GM23248 (cell line): Measurements from ENCODE around the gene SNW1. TPM values are rescaled to one million over a fixed set of nuclear protein-coding genes. Genes with fewer than 3 reads are reported as not detected.

Source experiments
- DNase-seq: peaks from one replicate; pipeline ENCODE4 v3.0.0-alpha.2; 2015
- H2AFZ ChIP-seq: fragments of 200-600 bp; sonication (generic); 2 replicates; pipeline ENCODE4 v1.6.1; 2016; ENCODE audit warnings: antibody characterized with exemption
- H3F3A ChIP-seq: fragments of 200-600 bp; sonication (generic); 2 replicates; pipeline ENCODE4 v1.6.1; 2016; ENCODE audit warnings: mild to moderate bottlenecking, antibody characterized with exemption, mixed run types; ENCODE audit not compliant: insufficient read depth
- H3K27ac ChIP-seq: fragments of 200-600 bp; sonication (generic); 2 replicates; pipeline ENCODE4 v1.5.1; 2016; ENCODE audit warnings: mild to moderate bottlenecking
- H3K27me3 ChIP-seq: fragments of 200-600 bp; sonication (generic); replicated peaks from 2 replicates; pipeline ENCODE4 v1.6.1; 2016; ENCODE audit warnings: mild to moderate bottlenecking; ENCODE audit not compliant: insufficient read depth
- H3K36me3 ChIP-seq: fragments of 200-600 bp; sonication (generic); 2 replicates; pipeline ENCODE4 v1.6.1; 2016; ENCODE audit warnings: low read depth, mild to moderate bottlenecking
- H3K4me1 ChIP-seq: fragments of 200-600 bp; sonication (generic); 2 replicates; pipeline ENCODE4 v1.6.1; 2016; ENCODE audit warnings: mild to moderate bottlenecking; ENCODE audit not compliant: insufficient read depth
- H3K4me2 ChIP-seq: fragments of 200-600 bp; sonication (generic); one replicate; pipeline ENCODE4 v1.6.1; 2016; ENCODE audit warnings: mild to moderate bottlenecking; ENCODE audit not compliant: unreplicated experiment
- H3K4me3 ChIP-seq: fragments of 200-600 bp; sonication (generic); 2 replicates; pipeline ENCODE4 v1.5.1; 2016; ENCODE audit warnings: mild to moderate bottlenecking
- H3K79me2 ChIP-seq: fragments of 200-600 bp; sonication (generic); 2 replicates; pipeline ENCODE4 v1.6.1; 2016; ENCODE audit warnings: mild to moderate bottlenecking; ENCODE audit not compliant: insufficient read depth
- H3K9ac ChIP-seq: fragments of 200-600 bp; sonication (generic); 2 replicates; pipeline ENCODE4 v1.6.1; 2016; ENCODE audit warnings: mild to moderate bottlenecking
- H3K9me2 ChIP-seq: fragments of 200-600 bp; sonication (generic); 2 replicates; pipeline ENCODE4 v1.6.1; 2016; ENCODE audit warnings: mixed run types, mild to moderate bottlenecking, moderate library complexity; ENCODE audit not compliant: insufficient read depth
- H3K9me3 ChIP-seq: fragments of 200-600 bp; sonication (generic); one replicate; pipeline ENCODE4 v1.6.1; 2017; ENCODE audit warnings: low read depth
- H4K20me1 ChIP-seq: fragments of 200-600 bp; sonication (generic); 2 replicates; pipeline ENCODE4 v1.6.0; 2016; ENCODE audit not compliant: insufficient read depth
- EZH2 ChIP-seq: fragments of 200-600 bp; sonication (generic); IDR thresholded peaks from 2 replicates; pipeline ENCODE4 v1.6.1; 2018; ENCODE audit warnings: antibody characterized with exemption, mild to moderate bottlenecking; ENCODE audit not compliant: insufficient read depth, poor library complexity, severe bottlenecking
- EZH2phosphoT487 ChIP-seq: fragments of 200-600 bp; sonication (generic); IDR thresholded peaks from 2 replicates; pipeline ENCODE4 v1.6.1; 2018; ENCODE audit warnings: antibody characterized with exemption, moderate library complexity, mild to moderate bottlenecking, low read depth; ENCODE audit not compliant: insufficient read depth
- WGBS, 2 experiments: methylation state at CpG; one replicate each; pipeline ENCODE4 v1.1.6; 2015 to 2017; ENCODE audit warnings: low lambda C conversion rate in 2 of 2, low coverage in 1 of 2; ENCODE audit errors: missing lambda C conversion rate in 2 of 2; 5-methylcytosine and 5-hydroxymethylcytosine counted together
- in situ Hi-C: fragments of 300-500 bp; cut with MboI; formaldehyde crosslinking; loops from 2 replicates; pipeline ENCODE4 v1.15.0; 2020
- polyA plus RNA-seq: library from polyadenylated mRNA; unstranded; fragments of >200 nt; fragmentation: Nextera tagmentation; extraction: Ambion mirVana; gene quantifications from 2 replicates; pipeline ENCODE4 v1.2.1, GENCODE V29; 2016
- total RNA-seq: library from RNA; depleted of rRNA; stranded (reverse); fragments of >200 nt; shearing (Covaris generic); gene quantifications from 2 replicates; pipeline ENCODE4 v1.2.3, GENCODE V29; 2014; rRNA removed

The SNW1 gene
- total and polyA plus RNA-seq, 2 experiments from 2014 or later: 45.2 to 64.4 TPM

- in situ Hi-C loops: no loop called here
- Histone ChIP-seq H3K4me1 (no peaks in the 10 kb centered on the region), H3F3A (no peaks in the 10 kb centered on the region), H3K27ac (no peak overlapping the region), H4K20me1 (no peaks in the 10 kb centered on the region), H3K4me2 (no peak overlapping the region), H3K79me2 (no peaks in the 10 kb centered on the region), H3K9ac (no peak overlapping the region), H3K9me3 (no peaks in the 10 kb centered on the region), H3K27me3 (no peaks in the 10 kb centered on the region), H3K9me2 (no peaks in the 10 kb centered on the region), H2AFZ (no peak overlapping the region), H3K36me3 (peaks cover 25% of the 10 kb centered on the region), H3K4me3 (no peak overlapping the region)
- TF ChIP-seq EZH2: no peak
- no peak for TF ChIP-seq EZH2phosphoT487
- WGBS, 2 experiments: 97% methylated on average over 8 of the region's 8 CpGs
- no peak for DNase-seq
Measured at GRCh38 chr14:77674931-77675330, 86.0 kb downstream of the SNW1 start.

GRCh38 chr14:77673193-77673592 is 87.8 kb downstream of the SNW1 start:
- in situ Hi-C loops: no loop called here
- TF ChIP-seq EZH2phosphoT487 (no peak), EZH2 (no peak)

More at GRCh38 chr14:77673193-77673592, 87.8 kb downstream of the SNW1 start:
- Histone ChIP-seq H3K27me3 (no peaks in the 10 kb centered on the region), H3K9me3 (no peaks in the 10 kb centered on the region), H3K4me2 (no peak overlapping the region), H3F3A (no peaks in the 10 kb centered on the region), H3K79me2 (no peaks in the 10 kb centered on the region), H3K27ac (no peak overlapping the region), H3K36me3 (peaks cover 25% of the 10 kb centered on the region), H3K9ac (no peak overlapping the region), H3K4me1 (no peaks in the 10 kb centered on the region), H3K9me2 (no peaks in the 10 kb centered on the region), H3K4me3 (no peak overlapping the region), H4K20me1 (no peaks in the 10 kb centered on the region), H2AFZ (no peak overlapping the region)
- DNase-seq: no peak

Other genes starting within 250 kb of the SNW1 start
- gene SPTLC2, start 144.5 kb downstream of the SNW1 start, total RNA-seq: 45.6 and 50.2 TPM in 2 replicates
- gene SPTLC2, start 144.5 kb downstream of the SNW1 start, polyA plus RNA-seq: 38.1 and 44.7 TPM in 2 replicates
- 13.2 and 13.4 TPM in 2 replicates for gene ALKBH1, start 53.1 kb downstream of the SNW1 start, total RNA-seq
- 10.2 and 11.3 TPM in 2 replicates for gene ALKBH1, start 53.1 kb downstream of the SNW1 start, polyA plus RNA-seq
- gene SLIRP, start 53.1 kb downstream of the SNW1 start, total RNA-seq: 147 and 258 TPM in 2 replicates
- gene SLIRP, start 53.1 kb downstream of the SNW1 start, polyA plus RNA-seq: 417 and 418 TPM in 2 replicates
- gene ADCK1, start 39.0 kb upstream of the SNW1 start, total RNA-seq: 2.8 and 6.6 TPM in 2 replicates
- gene ADCK1, start 39.0 kb upstream of the SNW1 start, polyA plus RNA-seq: 4.7 TPM in 2 replicates